ENCODE results near the gene ABCE1. TPM values are rescaled to one million over a fixed set of nuclear protein-coding genes. Genes with fewer than 3 reads are reported as not detected.

ABCE1 gene
- total RNA-seq, 2 experiments from 2014 or later, result 108 to 111 TPM

DNA sequence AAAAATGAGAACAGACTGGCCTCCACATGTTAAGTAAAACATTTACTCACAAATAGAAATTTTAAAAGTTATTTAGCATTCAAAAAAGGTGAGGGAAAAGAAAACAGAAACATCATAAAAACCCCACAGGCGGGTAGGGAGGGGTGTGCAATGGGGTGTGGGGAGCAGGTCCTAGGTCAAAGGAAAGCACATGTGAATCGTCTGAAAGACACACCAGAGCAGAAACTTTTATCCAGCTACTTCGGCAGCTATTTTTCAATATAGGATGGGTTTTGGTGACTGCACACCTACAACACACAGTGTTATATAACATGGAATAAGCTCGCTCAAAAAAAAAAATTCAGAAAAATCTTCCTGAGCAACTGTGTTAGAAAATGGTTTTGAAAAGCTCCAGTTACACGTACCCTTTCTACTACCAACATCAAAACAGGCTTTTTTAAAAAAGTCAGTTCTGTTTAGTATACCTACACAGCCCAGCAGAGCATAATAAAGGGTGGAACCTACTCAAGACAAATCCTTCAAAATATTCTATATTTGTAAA, 80.7 kb downstream of the ABCE1 start:
- no peaks in the 10 kb centered on the region for H3K9me3 ChIP-seq (ENCODE audit: low read length)
- DNase-seq (ENCODE audit: low spot score), result peak; percentile 33
- TF ChIP-seq EZH2phosphoT487 (IDR thresholded peaks at IDR 0.05; ENCODE audit: borderline replicate concordance, low read depth, low read length), result no peak
- TF ChIP-seq, protein P1, sequence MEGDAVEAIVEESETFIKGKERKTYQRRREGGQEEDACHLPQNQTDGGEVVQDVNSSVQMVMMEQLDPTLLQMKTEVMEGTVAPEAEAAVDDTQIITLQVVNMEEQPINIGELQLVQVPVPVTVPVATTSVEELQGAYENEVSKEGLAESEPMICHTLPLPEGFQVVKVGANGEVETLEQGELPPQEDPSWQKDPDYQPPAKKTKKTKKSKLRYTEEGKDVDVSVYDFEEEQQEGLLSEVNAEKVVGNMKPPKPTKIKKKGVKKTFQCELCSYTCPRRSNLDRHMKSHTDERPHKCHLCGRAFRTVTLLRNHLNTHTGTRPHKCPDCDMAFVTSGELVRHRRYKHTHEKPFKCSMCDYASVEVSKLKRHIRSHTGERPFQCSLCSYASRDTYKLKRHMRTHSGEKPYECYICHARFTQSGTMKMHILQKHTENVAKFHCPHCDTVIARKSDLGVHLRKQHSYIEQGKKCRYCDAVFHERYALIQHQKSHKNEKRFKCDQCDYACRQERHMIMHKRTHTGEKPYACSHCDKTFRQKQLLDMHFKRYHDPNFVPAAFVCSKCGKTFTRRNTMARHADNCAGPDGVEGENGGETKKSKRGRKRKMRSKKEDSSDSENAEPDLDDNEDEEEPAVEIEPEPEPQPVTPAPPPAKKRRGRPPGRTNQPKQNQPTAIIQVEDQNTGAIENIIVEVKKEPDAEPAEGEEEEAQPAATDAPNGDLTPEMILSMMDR (conservative IDR thresholded peaks at IDR 0.05; ENCODE audit: low read length), result no peak
- ChIA-PET CTCF (ENCODE audit: unreplicated experiment) (interaction anchor here (0.9 kb wide), 1 partner anchor 75 kb away, joined by 3 read pairs; no protein-coding TSS in a partner anchor), POLR2A (interaction anchor here (0.6 to 2.8 kb wide), 13 partner anchors 7 to 761 kb away, joined by 3 to 12 read pairs (median 4); partner anchors contain the start of gene ABCE1)
- H3K36me3 ChIP-seq (ENCODE audit: insufficient read depth, low read length), result peaks cover 41% of the 10 kb centered on the region
- peaks cover 58% of the 10 kb centered on the region for H3K79me2 ChIP-seq (ENCODE audit: insufficient read depth, low read depth, low read length)
- no TSS peak for BruUV-seq (replicated peaks)
- peak overlapping the region; percentile 82 for H3K27ac ChIP-seq (ENCODE audit: low read depth, low read length, poor library complexity, severe bottlenecking)
- peaks cover 34% of the 10 kb centered on the region for H3K4me1 ChIP-seq (ENCODE audit: insufficient read depth, low read length, poor library complexity, severe bottlenecking)
- no peak overlapping the region; the same call in 1 of the 2 replicates for H2AFZ ChIP-seq (ENCODE audit: low read length)
- no peaks in the 10 kb centered on the region for H3K9me2 ChIP-seq (ENCODE audit: insufficient read depth, low read length)
- H3K4me3 ChIP-seq (ENCODE audit: low read depth, low read length, poor library complexity, severe bottlenecking), result peak overlapping the region; percentile 97
- peak overlapping the region; percentile 89 for H3K4me2 ChIP-seq (ENCODE audit: low read length)
- intact Hi-C loops (cut with micrococcal nuclease; ENCODE audit: unreplicated experiment), result loop anchor here (2.0 kb wide), 1 partner anchor 80 kb away; the partner anchor contains the start of genes ABCE1 and ANAPC10
- peaks cover 21% of the 10 kb centered on the region; the same call in 1 of the 2 replicates for H4K20me1 ChIP-seq (ENCODE audit: insufficient read depth, low read length)

Small RNA genes within 50 kb of the gene (small RNA-seq; reads per million reads assigned to genes)
- gene RF00019, result not detected

Other genes starting within 250 kb of the ABCE1 start
- gene ANAPC10, start 115 bp upstream of the ABCE1 start, total RNA-seq (2014; rRNA removed; shearing (Covaris generic)), result 34.1 and 46.1 TPM in 2 replicates
- gene ANAPC10, start 115 bp upstream of the ABCE1 start, total RNA-seq (2022), result 31.6 and 39.2 TPM in 2 replicates
- gene OTUD4, start 82.3 kb downstream of the ABCE1 start, total RNA-seq (2014; rRNA removed; shearing (Covaris generic)), result 17.3 and 23.4 TPM in 2 replicates
- gene OTUD4, start 82.3 kb downstream of the ABCE1 start, total RNA-seq (2022), result 54.9 and 60.1 TPM in 2 replicates

Measured in OCI-LY7 (cell line).